Measurements from ENCODE around the gene RYR1.
"Not testable (repeated sequence)": the region's sequence is repeated elsewhere in the genome, so short reads cannot be mapped to it uniquely, and the experiment has no call there.

Gene RYR1

GRCh38 chr19:38561658-38562057 is 128.2 kb downstream of the RYR1 start:
- DNase-seq (ENCODE audit: low spot score): no peak

- no peak for DNase-seq (ENCODE audit: low spot score)
Observed at GRCh38 chr19:38562096-38562495, 128.6 kb downstream of the RYR1 start.

- DNase-seq (ENCODE audit: low spot score): no peak
Observed at GRCh38 chr19:38563475-38563874, 130.0 kb downstream of the RYR1 start.

- peak; percentile 82 for DNase-seq (ENCODE audit: low spot score)
Observed at GRCh38 chr19:38564981-38565690, 131.6 kb downstream of the RYR1 start.

GRCh38 chr19:38565691-38566105 is 132.2 kb downstream of the RYR1 start:
- DNase-seq (ENCODE audit: low spot score): no peak

- DNase-seq (ENCODE audit: low spot score): peak; percentile 2
Observed at GRCh38 chr19:38569368-38569983, 136.0 kb downstream of the RYR1 start.

- no peak for DNase-seq (ENCODE audit: low spot score)
Observed at GRCh38 chr19:38571682-38572081, 138.2 kb downstream of the RYR1 start.

GRCh38 chr19:38577826-38578225 is 144.3 kb downstream of the RYR1 start:
- no peak for DNase-seq (ENCODE audit: low spot score)

GRCh38 chr19:38579304-38579703 is 145.8 kb downstream of the RYR1 start:
- DNase-seq (ENCODE audit: low spot score): not testable (repeated sequence)

GRCh38 chr19:38580080-38580479 is 146.6 kb downstream of the RYR1 start:
- no peak for DNase-seq (ENCODE audit: low spot score)

- DNase-seq (ENCODE audit: low spot score): no peak
Observed at GRCh38 chr19:38583219-38583984, 149.9 kb downstream of the RYR1 start.

- DNase-seq (ENCODE audit: low spot score): no peak
Observed at GRCh38 chr19:38583985-38584305, 150.5 kb downstream of the RYR1 start.

- no peak for DNase-seq (ENCODE audit: low spot score)
Observed at GRCh38 chr19:38587562-38587961, 154.1 kb downstream of the RYR1 start.

- no peak for DNase-seq (ENCODE audit: low spot score)
Observed at GRCh38 chr19:38588041-38588440, 154.6 kb downstream of the RYR1 start.

GRCh38 chr19:38592940-38593339 is 159.4 kb downstream of the RYR1 start:
- no peak for DNase-seq (ENCODE audit: low spot score)

GRCh38 chr19:38596057-38596981 is 162.8 kb downstream of the RYR1 start:
- DNase-seq (ENCODE audit: low spot score): peak; percentile 96

GRCh38 chr19:38597075-38597474 is 163.6 kb downstream of the RYR1 start:
- no peak for DNase-seq (ENCODE audit: low spot score)

- no peak for DNase-seq (ENCODE audit: low spot score)
Observed at GRCh38 chr19:38599722-38600121, 166.2 kb downstream of the RYR1 start.

- not testable (repeated sequence) for DNase-seq (ENCODE audit: low spot score)
Observed at GRCh38 chr19:38602856-38603255, 169.4 kb downstream of the RYR1 start.

- no peak for DNase-seq (ENCODE audit: low spot score)
Observed at GRCh38 chr19:38606131-38606530, 172.6 kb downstream of the RYR1 start.

GRCh38 chr19:38614289-38614688 is 180.8 kb downstream of the RYR1 start:
- no peak for DNase-seq (ENCODE audit: low spot score)

- no peak for DNase-seq (ENCODE audit: low spot score)
Observed at GRCh38 chr19:38615007-38615581, 181.6 kb downstream of the RYR1 start.
